ENCODE data around the gene ZMYM2.

GRCh38 chr13:20099319-20099718 lies 140.8 kb downstream of the ZMYM2 start:
- TF ChIP-seq CTCF (IDR thresholded peaks at IDR 0.05) (no peak), POLR2A (IDR thresholded peaks at IDR 0.05) (no peak)

All from thyroid gland (tissue), 4 donors.